ENCODE measurements around the gene PTGIS. TPM values are rescaled to one million over a fixed set of nuclear protein-coding genes. Genes with fewer than 3 reads are reported as not detected.

Gene PTGIS
- total and polyA plus RNA-seq, 2 experiments from 2014 or later, result 2.1 to 7.8 TPM

- DNase-seq (ENCODE audit: low read depth in 1 of 2, low spot score in 1 of 2), result no peak
- TF ChIP-seq CTCF (IDR thresholded peaks at IDR 0.05; ENCODE audit: low read depth, low read length), result no peak
- no peak overlapping the region for H3K27ac ChIP-seq
Measured at GRCh38 chr20:49582413-49583334, 14.7 kb upstream of the PTGIS start.

DNA sequence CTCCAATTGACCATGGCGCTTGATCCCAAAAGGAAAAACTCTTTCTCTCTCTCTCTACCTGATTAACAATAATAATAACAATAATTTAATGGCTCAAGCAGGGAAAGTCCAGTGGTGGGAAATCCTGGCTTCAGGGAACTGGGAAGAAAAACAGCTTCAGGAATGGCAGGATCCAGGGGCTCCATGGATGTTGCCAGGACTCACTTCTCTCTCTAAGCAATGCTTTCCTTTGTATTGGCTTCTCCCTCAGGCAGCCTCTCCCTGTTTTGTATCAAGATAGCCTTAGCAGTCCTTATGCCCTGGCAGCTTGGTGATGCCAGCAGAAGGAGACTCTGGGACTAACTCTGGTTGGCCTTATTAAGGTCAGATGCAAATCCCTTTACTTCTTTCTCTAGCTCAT is 13.5 kb upstream of the PTGIS start:
- no peak for TF ChIP-seq CTCF (IDR thresholded peaks at IDR 0.05; ENCODE audit: low read depth, low read length)
- Histone ChIP-seq H3K4me1 (ENCODE audit: low read depth) (no peaks in the 10 kb centered on the region), H3K9me3 (ENCODE audit: low read depth) (no peaks in the 10 kb centered on the region), H3K36me3 (no peaks in the 10 kb centered on the region), H3K27ac (no peak overlapping the region), H3K27me3 (no peaks in the 10 kb centered on the region), H3K4me3 (no peak overlapping the region)
- DNase-seq (ENCODE audit: low read depth in 1 of 2, low spot score in 1 of 2), result no peak

More at GRCh38 chr20:49582413-49583334, 14.7 kb upstream of the PTGIS start:
- no peaks in the 10 kb centered on the region for H3K36me3 ChIP-seq
- H3K27me3 ChIP-seq, result no peaks in the 10 kb centered on the region
- no peaks in the 10 kb centered on the region for H3K9me3 ChIP-seq (ENCODE audit: low read depth)
- H3K4me1 ChIP-seq (ENCODE audit: low read depth), result no peaks in the 10 kb centered on the region
- no peak overlapping the region for H3K4me3 ChIP-seq

GRCh38 chr20:49580813-49581174 is 12.9 kb upstream of the PTGIS start:
- DNase-seq (ENCODE audit: low read depth in 1 of 2, low spot score in 1 of 2), result no peak
- TF ChIP-seq CTCF (IDR thresholded peaks at IDR 0.05; ENCODE audit: low read depth, low read length), result no peak
- Histone ChIP-seq H3K4me1 (ENCODE audit: low read depth) (no peaks in the 10 kb centered on the region), H3K9me3 (ENCODE audit: low read depth) (no peaks in the 10 kb centered on the region), H3K4me3 (no peak overlapping the region), H3K27me3 (no peaks in the 10 kb centered on the region), H3K36me3 (no peaks in the 10 kb centered on the region), H3K27ac (no peak overlapping the region)

DNA sequence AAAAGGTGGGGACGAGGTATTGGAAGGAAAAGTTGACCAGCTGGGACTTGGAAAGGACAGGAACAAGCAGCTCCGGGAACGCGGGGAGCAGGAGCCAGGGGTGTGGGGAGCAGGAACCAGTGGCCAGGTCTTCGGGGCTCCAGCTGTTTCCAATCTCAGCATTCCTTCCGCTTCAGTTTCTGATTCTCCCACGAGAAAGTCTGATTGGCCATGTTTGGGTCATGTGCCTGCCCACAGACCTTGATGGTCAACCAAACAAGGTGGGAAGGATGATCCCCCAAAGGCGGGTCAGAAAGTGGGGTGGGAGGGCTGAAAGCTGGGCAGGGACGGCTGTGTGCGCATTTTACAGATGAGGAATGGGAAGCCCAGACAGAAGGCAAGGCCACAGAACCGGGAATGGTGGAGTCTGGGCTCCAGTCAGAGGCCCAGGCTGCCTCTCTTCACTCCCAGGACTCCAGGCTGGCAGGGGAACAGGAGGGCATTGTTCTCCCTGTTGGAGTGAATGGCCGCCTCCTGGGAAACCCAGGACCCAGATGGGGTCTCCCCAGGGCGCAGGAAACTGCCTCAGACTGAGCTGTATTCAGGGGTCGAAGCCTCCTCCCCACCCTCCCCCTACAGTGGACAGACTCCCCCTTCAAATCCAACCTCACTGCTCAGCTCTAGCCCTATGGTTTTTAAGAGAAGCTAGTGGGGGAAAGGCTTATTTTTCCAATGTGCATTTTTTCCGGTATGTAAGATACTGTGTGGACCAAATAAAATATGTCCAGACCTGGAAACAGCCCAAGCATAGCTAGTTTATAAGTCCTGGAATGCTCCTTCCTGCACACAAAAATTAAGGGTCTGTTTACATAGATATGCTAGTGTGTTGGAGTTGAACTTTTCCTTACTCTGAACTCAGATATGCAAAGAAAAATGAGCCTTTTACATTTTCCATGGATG is 12.2 kb upstream of the PTGIS start:
- peak in 1 of 2 donors; percentile 92 for DNase-seq (ENCODE audit: low read depth in 1 of 2, low spot score in 1 of 2)

More for the DNA sequence above, 12.2 kb upstream of the PTGIS start:
- Histone ChIP-seq H3K27me3 (no peaks in the 10 kb centered on the region), H3K36me3 (no peaks in the 10 kb centered on the region), H3K4me3 (no peak overlapping the region), H3K4me1 (ENCODE audit: low read depth) (no peaks in the 10 kb centered on the region), H3K9me3 (ENCODE audit: low read depth) (no peaks in the 10 kb centered on the region), H3K27ac (no peak overlapping the region)
- no peak for TF ChIP-seq CTCF (IDR thresholded peaks at IDR 0.05; ENCODE audit: low read depth, low read length)
